GM18951 (cell line): Measurements from ENCODE around the gene AGFG2.
"Not testable (repeated sequence)": the region's sequence is repeated elsewhere in the genome, so short reads cannot be mapped to it uniquely, and the experiment has no call there.

Experiments used
- POLR2A ChIP-seq: IDR thresholded peaks from 4 replicates; pipeline ENCODE4 v1.6.1; 2011; ENCODE audit warnings: mild to moderate bottlenecking; ENCODE audit not compliant: insufficient read length, insufficient read depth; ENCODE audit errors: extremely low read depth
- in situ Hi-C: fragments of 300-500 bp; cut with MboI; formaldehyde crosslinking; loops from one replicate; pipeline ENCODE4 v1.12.0; 2022; ENCODE audit warnings: low sequenced_read_pairs, mixed read lengths, inconsistent platforms; ENCODE audit not compliant: unreplicated experiment

AGFG2 gene

GRCh38 chr7:100510437-100511239, 28.4 kb upstream of the AGFG2 start:
- in situ Hi-C loops: no loop called here

DNA sequence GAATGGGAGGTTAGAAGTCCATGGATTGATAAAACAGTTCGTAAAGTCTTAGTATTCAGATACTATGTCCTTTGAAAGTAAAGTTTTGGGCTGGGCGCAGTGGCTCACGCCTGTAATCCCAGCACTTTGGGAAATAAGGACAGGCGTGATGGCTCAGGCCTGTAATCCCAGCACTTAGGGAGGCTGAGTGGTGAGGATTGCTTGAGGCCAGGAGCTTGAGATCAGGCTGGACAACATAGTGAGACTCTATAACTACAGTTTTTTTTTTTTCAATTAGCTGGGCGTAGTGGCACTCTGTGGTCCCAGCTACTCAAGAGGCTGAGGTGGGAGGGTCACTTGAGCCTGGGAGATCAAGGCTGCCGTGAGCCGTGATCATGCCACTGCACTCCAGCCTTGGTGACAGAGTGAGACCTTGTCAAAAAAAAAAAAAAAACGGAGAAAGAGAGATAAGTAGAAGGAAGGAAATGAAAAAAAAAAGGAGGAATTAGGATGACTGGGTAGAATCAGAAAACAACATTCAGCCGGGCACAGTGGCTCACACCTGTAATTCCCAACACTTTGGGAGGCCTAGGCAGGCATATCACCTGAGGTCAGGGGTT, 25.7 kb upstream of the AGFG2 start:
- no peak for TF ChIP-seq POLR2A

More at GRCh38 chr7:100510437-100511239, 28.4 kb upstream of the AGFG2 start:
- no peak for TF ChIP-seq POLR2A

DNA sequence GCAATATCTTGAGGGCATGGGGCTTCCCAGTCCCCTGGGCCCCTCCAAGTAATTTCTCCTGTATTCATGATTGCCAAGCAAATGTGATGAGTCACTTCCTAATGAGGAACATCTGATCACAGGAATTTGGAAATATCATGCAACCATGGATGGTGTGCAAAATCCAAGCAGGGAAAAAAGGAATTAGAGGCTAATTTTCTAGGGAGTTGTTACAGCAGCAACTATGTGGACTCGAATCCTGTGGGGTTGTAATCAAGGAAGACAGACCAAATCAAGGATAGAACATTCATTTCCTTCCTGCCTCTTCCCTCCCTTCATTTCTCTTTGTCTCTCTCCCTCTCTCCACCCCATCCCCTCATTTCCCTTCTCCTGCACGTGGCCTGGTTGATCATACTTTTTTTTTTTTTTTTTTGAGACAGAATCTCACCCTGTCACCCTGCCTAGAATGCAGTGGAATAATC, 23.9 kb upstream of the AGFG2 start:
- in situ Hi-C loops: no loop called here

More for the DNA sequence above, 25.7 kb upstream of the AGFG2 start:
- in situ Hi-C loops: no loop called here

DNA sequence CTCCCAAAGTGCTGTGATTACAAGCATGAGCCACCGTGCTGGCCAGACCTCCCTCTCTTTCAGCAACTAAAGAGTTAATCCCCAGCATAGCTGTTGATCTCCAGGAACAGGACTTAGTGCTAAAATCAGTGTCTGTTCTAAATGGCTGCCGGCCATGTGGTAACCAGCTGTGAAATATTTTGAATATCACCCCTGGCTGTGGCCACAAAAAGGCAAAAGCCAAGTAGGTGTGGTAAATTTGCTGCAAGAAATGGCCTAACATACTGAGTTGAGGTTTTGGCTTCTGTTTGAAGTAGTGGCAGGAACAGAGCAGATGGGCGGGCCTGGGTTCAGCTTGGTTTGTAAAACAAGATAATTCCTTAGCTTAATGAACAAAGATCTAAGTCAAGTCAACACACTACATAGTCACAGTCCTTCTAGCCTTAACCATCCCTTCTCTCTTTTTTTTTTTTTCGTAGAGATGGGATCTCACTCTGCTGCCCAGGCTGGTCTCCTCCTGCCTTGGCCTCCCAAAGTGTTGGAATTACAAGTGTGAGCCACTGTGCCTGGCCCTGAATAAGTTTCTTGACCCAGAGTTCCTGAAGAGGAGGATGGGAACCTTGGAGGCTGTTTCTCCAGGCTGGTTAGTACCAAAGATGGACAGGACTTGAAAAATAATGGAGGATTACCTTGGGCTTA, 22.7 kb upstream of the AGFG2 start:
- TF ChIP-seq POLR2A: no peak
- in situ Hi-C loops: no loop called here

More for the DNA sequence above, 23.9 kb upstream of the AGFG2 start:
- TF ChIP-seq POLR2A: no peak

- in situ Hi-C loops: no loop called here
- TF ChIP-seq POLR2A: no peak
Measured at GRCh38 chr7:100517305-100517704, 21.7 kb upstream of the AGFG2 start.

GRCh38 chr7:100519580-100519979, 19.4 kb upstream of the AGFG2 start:
- in situ Hi-C loops: no loop called here
- no peak for TF ChIP-seq POLR2A

DNA sequence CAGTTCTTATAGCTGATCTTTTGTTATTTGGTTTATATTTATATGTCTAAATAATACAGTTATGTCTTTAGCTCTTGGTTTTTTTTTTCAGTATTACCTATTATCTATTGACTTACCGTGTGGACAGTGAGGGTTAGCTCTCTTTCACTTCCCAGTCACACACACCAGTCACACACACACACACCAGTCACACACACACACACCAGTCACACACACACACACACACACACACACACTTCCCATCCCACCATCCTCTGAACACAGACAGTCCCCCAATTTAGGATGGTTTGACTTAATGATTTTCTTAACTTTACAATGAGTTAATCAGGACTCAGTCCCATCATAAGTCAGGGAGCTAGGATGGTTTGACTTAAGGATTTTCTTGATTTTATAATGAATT, 18.9 kb upstream of the AGFG2 start:
- in situ Hi-C loops: no loop called here
- no peak for TF ChIP-seq POLR2A

GRCh38 chr7:100521076-100521475, 17.9 kb upstream of the AGFG2 start:
- in situ Hi-C loops: no loop called here

DNA sequence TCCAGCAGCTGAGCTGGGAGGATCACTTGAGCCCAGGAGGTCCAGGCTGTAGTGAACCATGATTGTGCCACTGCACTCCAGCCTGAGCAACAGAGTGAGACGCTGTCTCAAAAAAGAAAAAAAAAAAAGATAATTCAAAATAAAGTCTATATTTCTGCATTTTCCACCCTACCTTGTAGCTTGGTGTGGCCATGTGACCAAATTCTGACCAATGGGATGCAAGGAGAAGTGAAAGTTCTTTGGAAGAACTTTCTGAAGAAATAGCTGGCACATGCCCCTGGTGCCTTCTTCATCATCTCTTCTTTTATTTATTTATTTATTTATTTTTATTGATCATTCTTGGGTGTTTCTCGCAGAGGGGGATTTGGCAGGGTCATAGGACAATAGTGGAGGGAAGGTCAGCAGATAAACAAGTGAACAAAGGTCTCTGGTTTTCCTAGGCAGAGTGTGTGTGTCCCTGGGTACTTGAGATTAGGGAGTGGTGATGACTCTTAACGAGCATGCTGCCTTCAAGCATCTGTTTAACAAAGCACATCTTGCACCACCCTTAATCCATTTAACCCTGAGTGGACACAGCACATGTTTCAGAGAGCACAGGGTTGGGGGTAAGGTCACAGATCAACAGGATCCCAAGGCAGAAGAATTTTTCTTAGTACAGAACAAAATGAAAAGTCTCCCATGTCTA, 17.0 kb upstream of the AGFG2 start:
- in situ Hi-C loops: not testable (repeated sequence)

More at GRCh38 chr7:100521076-100521475, 17.9 kb upstream of the AGFG2 start:
- TF ChIP-seq POLR2A: no peak

- in situ Hi-C loops: not testable (repeated sequence)
Measured at GRCh38 chr7:100523192-100523591, 15.8 kb upstream of the AGFG2 start.

GRCh38 chr7:100528108-100528866, 10.7 kb upstream of the AGFG2 start:
- in situ Hi-C loops: not testable (repeated sequence)

DNA sequence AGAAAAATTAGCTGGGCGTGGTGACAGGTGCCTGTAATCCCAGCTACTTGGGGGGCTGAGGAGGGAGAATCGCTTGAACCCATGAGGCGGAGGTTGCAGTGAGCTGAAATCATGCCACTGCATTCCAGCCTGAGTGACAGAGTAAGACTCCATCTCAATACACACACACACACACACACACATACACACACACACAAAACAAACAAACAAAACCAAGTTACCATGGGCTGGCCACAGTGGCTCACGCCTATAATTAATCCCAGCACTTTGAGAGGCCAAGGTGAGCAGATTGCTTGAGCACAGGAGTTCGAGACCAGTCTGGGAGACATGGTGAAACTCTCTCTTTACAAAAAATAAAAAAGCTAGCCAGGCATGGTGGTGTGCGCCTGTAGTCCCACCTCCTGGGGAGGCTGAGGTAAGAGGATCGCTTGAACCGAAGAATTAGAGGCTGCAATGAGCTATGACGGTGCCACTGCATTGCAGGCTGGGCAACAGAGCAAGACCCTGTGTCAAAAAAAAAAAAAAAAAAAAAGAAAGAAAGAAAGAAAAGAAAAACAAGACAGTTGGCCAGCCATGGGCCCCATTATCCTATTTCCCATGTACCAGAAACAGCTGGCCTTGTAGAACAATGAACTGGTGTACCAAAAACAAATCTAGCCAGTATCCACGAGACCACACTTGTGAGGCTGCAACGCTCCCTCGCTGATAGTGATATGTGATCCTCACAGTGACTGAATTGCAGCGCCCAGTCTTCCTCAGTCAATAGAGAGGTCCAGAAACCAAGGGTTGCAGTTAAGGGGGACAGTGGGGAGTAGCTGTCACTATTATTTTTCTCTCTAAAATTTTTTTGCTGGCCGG, 6.6 kb upstream of the AGFG2 start:
- TF ChIP-seq POLR2A: no peak
- in situ Hi-C loops: no loop called here

GRCh38 chr7:100535982-100536381, 3.0 kb upstream of the AGFG2 start:
- in situ Hi-C loops: not testable (repeated sequence)

DNA sequence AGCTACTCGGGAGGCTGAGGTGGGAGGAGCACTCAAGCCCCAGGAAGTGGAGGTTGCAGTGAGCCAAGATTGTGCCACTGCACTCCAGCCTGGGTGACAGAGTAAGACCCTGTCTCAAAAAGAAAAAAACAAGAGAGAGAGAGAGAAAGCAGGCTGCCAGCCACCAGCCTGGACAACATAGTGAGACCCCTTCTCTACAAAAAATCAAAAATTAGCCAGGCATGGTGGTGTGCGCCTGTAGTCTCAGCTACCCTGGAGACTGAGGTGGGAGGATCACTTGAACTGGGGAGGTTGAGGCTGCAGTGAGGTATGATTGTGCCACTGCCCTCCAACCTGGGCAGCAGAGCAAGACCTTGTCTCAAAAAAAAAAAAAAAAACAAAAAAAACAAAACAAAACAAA, 2.3 kb upstream of the AGFG2 start:
- in situ Hi-C loops: not testable (repeated sequence)
